ENCODE measurements around the gene EBI3.
"Not testable (repeated sequence)": the region's sequence is repeated elsewhere in the genome, so short reads cannot be mapped to it uniquely, and the experiment has no call there.

The EBI3 gene

GRCh38 chr19:4217429-4218264 is 11.7 kb upstream of the EBI3 start:
- TF ChIP-seq CTCF (IDR thresholded peaks at IDR 0.05) = no peak
- H3K9me3 ChIP-seq = no peaks in the 10 kb centered on the region

GRCh38 chr19:4218523-4218922 is 10.8 kb upstream of the EBI3 start:
- not testable (repeated sequence) for H3K27ac ChIP-seq; H3K4me1 ChIP-seq (ENCODE audit: control insufficient read depth in 1 of 2, insufficient read depth in 1 of 2, low read depth in 1 of 2, low read length in 1 of 2); H3K27me3 ChIP-seq; H3K36me3 ChIP-seq; H3K9me3 ChIP-seq; H3K4me3 ChIP-seq (ENCODE audit: low read depth in 1 of 2, low read length in 1 of 2)

More at GRCh38 chr19:4217429-4218264, 11.7 kb upstream of the EBI3 start:
- H3K4me3 ChIP-seq (ENCODE audit: low read depth in 1 of 2, low read length in 1 of 2) = no peak overlapping the region
- no peaks in the 10 kb centered on the region for H3K27me3 ChIP-seq
- no peaks in the 10 kb centered on the region for H3K4me1 ChIP-seq (ENCODE audit: control insufficient read depth in 1 of 2, insufficient read depth in 1 of 2, low read depth in 1 of 2, low read length in 1 of 2)
- no peak overlapping the region for H3K27ac ChIP-seq
- H3K36me3 ChIP-seq = no peaks in the 10 kb centered on the region

DNA sequence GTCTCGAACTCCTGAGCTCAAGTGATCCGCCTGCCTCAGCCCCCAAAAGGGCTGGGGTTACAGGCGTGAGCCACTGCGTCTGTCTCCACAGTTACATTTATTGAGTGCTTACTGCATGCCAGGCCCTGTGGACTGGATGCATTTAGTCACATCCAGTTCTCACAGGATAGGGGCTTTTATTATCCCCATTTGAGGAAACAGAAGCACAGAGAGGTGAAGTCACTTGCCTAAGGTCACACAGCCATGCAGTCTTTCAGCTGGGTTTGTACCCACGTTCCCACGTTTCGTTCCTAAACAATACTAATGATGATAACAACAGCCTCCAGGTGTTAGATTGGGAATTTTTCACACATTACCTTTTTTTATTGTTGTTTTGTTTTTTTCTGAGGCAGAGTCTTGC is 9.1 kb upstream of the EBI3 start:
- Histone ChIP-seq H3K36me3 (no peaks in the 10 kb centered on the region), H3K9me3 (no peaks in the 10 kb centered on the region), H3K4me1 (ENCODE audit: control insufficient read depth in 1 of 2, insufficient read depth in 1 of 2, low read depth in 1 of 2, low read length in 1 of 2) (no peaks in the 10 kb centered on the region), H3K27ac (no peak overlapping the region), H3K27me3 (no peaks in the 10 kb centered on the region), H3K4me3 (ENCODE audit: low read depth in 1 of 2, low read length in 1 of 2) (no peak overlapping the region)
- TF ChIP-seq CTCF (IDR thresholded peaks at IDR 0.05) = no peak

- Histone ChIP-seq H3K4me3 (ENCODE audit: low read depth in 1 of 2, low read length in 1 of 2) (no peak overlapping the region), H3K27me3 (peaks cover 16% of the 10 kb centered on the region), H3K27ac (no peak overlapping the region), H3K4me1 (ENCODE audit: control insufficient read depth in 1 of 2, insufficient read depth in 1 of 2, low read depth in 1 of 2, low read length in 1 of 2) (no peaks in the 10 kb centered on the region), H3K9me3 (no peaks in the 10 kb centered on the region), H3K36me3 (no peaks in the 10 kb centered on the region)
- no peak for TF ChIP-seq CTCF (IDR thresholded peaks at IDR 0.05)
Observed at GRCh38 chr19:4224470-4224869, 4.9 kb upstream of the EBI3 start.

- no peaks in the 10 kb centered on the region for H3K4me1 ChIP-seq (ENCODE audit: control insufficient read depth in 1 of 2, insufficient read depth in 1 of 2, low read depth in 1 of 2, low read length in 1 of 2)
- H3K36me3 ChIP-seq = no peaks in the 10 kb centered on the region
- no peak for TF ChIP-seq CTCF (IDR thresholded peaks at IDR 0.05)
Observed at GRCh38 chr19:4225885-4226284, 3.4 kb upstream of the EBI3 start.

DNA sequence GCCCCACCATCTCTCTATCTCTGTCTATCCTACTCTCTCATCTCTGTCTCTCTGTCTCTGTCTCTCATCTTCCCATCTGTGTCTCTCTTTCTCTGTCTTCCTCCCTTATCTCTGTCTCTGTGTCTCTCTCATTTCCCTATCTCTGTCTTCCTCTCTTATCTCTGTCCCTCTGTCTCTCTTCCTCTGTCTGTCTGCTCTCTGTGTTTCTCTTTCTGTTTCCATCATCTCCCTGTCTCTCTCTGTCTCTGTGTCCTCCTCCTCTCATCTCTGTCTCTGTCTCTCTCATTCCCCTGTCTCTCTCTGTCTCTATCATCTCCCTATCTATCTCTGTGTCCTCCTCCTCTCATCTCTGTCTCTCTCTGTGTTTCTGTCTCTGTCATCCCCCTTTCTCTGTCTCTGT is 1.6 kb upstream of the EBI3 start:
- Histone ChIP-seq H3K4me3 (ENCODE audit: low read depth in 1 of 2, low read length in 1 of 2) (no peak overlapping the region), H3K9me3 (no peaks in the 10 kb centered on the region), H3K36me3 (no peaks in the 10 kb centered on the region), H3K27me3 (peaks cover 22% of the 10 kb centered on the region), H3K4me1 (ENCODE audit: control insufficient read depth in 1 of 2, insufficient read depth in 1 of 2, low read depth in 1 of 2, low read length in 1 of 2) (no peaks in the 10 kb centered on the region), H3K27ac (no peak overlapping the region)
- no peak for TF ChIP-seq CTCF (IDR thresholded peaks at IDR 0.05)

More at GRCh38 chr19:4225885-4226284, 3.4 kb upstream of the EBI3 start:
- Histone ChIP-seq H3K27ac (no peak overlapping the region), H3K9me3 (no peaks in the 10 kb centered on the region), H3K27me3 (peaks cover 22% of the 10 kb centered on the region), H3K4me3 (ENCODE audit: low read depth in 1 of 2, low read length in 1 of 2) (no peak overlapping the region)

Measured in neutrophil (primary cell).